ENCODE measurements around the gene USPL1. TPM values are rescaled to one million over a fixed set of nuclear protein-coding genes. Genes with fewer than 3 reads are reported as not detected.

Gene USPL1
- total and polyA plus RNA-seq, 4 donors: 4.1 to 13.0 (median 8.2) TPM

DNA sequence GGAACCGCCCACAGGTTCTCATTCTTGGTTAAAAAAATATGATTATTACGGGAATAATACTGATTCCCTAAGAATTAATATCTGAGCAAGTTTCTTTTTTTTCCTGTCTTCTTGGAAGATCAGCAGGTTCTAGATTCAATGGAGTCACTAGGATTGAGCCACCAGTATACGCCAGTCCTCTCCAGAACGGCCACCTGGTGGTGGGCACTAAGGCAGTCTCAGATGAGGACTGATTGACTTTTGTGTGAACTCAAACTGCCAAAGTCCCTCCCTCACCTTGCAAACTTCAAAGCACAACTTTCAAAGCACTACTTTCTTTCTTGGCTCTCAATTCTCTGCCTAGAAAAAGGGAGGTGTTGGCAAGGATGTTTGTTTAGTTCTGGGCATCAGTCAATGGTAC, 84.3 kb downstream of the USPL1 start (continued):
- TF ChIP-seq, protein P1, sequence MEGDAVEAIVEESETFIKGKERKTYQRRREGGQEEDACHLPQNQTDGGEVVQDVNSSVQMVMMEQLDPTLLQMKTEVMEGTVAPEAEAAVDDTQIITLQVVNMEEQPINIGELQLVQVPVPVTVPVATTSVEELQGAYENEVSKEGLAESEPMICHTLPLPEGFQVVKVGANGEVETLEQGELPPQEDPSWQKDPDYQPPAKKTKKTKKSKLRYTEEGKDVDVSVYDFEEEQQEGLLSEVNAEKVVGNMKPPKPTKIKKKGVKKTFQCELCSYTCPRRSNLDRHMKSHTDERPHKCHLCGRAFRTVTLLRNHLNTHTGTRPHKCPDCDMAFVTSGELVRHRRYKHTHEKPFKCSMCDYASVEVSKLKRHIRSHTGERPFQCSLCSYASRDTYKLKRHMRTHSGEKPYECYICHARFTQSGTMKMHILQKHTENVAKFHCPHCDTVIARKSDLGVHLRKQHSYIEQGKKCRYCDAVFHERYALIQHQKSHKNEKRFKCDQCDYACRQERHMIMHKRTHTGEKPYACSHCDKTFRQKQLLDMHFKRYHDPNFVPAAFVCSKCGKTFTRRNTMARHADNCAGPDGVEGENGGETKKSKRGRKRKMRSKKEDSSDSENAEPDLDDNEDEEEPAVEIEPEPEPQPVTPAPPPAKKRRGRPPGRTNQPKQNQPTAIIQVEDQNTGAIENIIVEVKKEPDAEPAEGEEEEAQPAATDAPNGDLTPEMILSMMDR (IDR thresholded peaks at IDR 0.05; ENCODE audit: low read depth, low read length, missing input control): no peak
- TF ChIP-seq, protein P2, sequence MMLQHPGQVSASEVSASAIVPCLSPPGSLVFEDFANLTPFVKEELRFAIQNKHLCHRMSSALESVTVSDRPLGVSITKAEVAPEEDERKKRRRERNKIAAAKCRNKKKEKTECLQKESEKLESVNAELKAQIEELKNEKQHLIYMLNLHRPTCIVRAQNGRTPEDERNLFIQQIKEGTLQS (IDR thresholded peaks at IDR 0.05): no peak

DNA sequence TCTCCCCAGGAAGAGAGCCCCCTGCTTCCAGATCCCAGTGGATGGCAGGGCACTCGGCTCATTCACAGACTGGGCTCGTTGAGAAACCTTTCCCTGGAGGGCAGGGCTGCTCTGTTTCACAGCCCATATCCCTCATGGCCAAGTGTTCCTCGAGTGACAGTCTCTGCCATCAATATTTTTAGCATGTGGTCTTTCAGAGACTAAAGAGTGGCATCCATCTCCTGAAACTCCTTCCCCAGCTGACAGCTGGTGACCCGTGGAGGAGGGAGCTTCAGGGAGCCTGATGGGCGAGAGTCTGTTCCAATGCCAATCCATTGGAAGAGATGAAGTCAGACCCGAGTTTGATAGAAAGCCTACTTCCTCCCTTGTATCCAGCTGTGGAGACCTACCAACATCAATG, 86.9 kb downstream of the USPL1 start:
- 76% methylated on average over 6 of the region's 6 CpGs for WGBS
- Histone ChIP-seq H3K27me3 (ENCODE audit: control insufficient read depth in 4 of 4, insufficient read depth in 4 of 4, low read length in 3 of 4) (no peaks in the 10 kb centered on the region), H3K36me3 (ENCODE audit: control insufficient read depth in 4 of 4, insufficient read depth in 3 of 4, low read depth in 1 of 4, low read length in 3 of 4) (no peaks in the 10 kb centered on the region), H3K9me3 (ENCODE audit: control insufficient read depth in 4 of 4, low read length in 3 of 4) (no peaks in the 10 kb centered on the region), H3K27ac (ENCODE audit: low read depth in 1 of 2, low read length in 2 of 2) (no peak overlapping the region), H3K9ac (ENCODE audit: low read depth in 1 of 2, low read length in 2 of 2) (no peak overlapping the region), H3K4me1 (ENCODE audit: control insufficient read depth in 4 of 4, insufficient read depth in 4 of 4, low read length in 3 of 4) (no peaks in the 10 kb centered on the region), H3K4me3 (ENCODE audit: low read depth in 1 of 3, low read length in 3 of 3) (no peak overlapping the region)
- TF ChIP-seq, protein P1 (IDR thresholded peaks at IDR 0.05; ENCODE audit: low read depth, low read length, missing input control): no peak
- TF ChIP-seq HNF4A (conservative IDR thresholded peaks at IDR 0.05) (no peak), FOXA2 (IDR thresholded peaks at IDR 0.05) (no peak), FOXA1 (IDR thresholded peaks at IDR 0.05) (no peak), NR2F2 (IDR thresholded peaks at IDR 0.05) (no peak), TAF1 (conservative IDR thresholded peaks at IDR 0.05) (no peak), RAD21 (IDR thresholded peaks at IDR 0.05) (no peak), JUND (IDR thresholded peaks at IDR 0.05) (no peak), YY1 (IDR thresholded peaks at IDR 0.05) (no peak), RXRA (IDR thresholded peaks at IDR 0.05) (no peak)
- TF ChIP-seq, protein P3, sequence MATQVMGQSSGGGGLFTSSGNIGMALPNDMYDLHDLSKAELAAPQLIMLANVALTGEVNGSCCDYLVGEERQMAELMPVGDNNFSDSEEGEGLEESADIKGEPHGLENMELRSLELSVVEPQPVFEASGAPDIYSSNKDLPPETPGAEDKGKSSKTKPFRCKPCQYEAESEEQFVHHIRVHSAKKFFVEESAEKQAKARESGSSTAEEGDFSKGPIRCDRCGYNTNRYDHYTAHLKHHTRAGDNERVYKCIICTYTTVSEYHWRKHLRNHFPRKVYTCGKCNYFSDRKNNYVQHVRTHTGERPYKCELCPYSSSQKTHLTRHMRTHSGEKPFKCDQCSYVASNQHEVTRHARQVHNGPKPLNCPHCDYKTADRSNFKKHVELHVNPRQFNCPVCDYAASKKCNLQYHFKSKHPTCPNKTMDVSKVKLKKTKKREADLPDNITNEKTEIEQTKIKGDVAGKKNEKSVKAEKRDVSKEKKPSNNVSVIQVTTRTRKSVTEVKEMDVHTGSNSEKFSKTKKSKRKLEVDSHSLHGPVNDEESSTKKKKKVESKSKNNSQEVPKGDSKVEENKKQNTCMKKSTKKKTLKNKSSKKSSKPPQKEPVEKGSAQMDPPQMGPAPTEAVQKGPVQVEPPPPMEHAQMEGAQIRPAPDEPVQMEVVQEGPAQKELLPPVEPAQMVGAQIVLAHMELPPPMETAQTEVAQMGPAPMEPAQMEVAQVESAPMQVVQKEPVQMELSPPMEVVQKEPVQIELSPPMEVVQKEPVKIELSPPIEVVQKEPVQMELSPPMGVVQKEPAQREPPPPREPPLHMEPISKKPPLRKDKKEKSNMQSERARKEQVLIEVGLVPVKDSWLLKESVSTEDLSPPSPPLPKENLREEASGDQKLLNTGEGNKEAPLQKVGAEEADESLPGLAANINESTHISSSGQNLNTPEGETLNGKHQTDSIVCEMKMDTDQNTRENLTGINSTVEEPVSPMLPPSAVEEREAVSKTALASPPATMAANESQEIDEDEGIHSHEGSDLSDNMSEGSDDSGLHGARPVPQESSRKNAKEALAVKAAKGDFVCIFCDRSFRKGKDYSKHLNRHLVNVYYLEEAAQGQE (IDR thresholded peaks at IDR 0.05): no peak
- TF ChIP-seq, protein P2 (IDR thresholded peaks at IDR 0.05): no peak
- TF ChIP-seq, protein P4, sequence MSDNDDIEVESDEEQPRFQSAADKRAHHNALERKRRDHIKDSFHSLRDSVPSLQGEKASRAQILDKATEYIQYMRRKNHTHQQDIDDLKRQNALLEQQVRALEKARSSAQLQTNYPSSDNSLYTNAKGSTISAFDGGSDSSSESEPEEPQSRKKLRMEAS (IDR thresholded peaks at IDR 0.05): no peak
- TF ChIP-seq, protein P5, sequence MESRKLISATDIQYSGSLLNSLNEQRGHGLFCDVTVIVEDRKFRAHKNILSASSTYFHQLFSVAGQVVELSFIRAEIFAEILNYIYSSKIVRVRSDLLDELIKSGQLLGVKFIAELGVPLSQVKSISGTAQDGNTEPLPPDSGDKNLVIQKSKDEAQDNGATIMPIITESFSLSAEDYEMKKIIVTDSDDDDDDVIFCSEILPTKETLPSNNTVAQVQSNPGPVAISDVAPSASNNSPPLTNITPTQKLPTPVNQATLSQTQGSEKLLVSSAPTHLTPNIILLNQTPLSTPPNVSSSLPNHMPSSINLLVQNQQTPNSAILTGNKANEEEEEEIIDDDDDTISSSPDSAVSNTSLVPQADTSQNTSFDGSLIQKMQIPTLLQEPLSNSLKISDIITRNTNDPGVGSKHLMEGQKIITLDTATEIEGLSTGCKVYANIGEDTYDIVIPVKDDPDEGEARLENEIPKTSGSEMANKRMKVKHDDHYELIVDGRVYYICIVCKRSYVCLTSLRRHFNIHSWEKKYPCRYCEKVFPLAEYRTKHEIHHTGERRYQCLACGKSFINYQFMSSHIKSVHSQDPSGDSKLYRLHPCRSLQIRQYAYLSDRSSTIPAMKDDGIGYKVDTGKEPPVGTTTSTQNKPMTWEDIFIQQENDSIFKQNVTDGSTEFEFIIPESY (IDR thresholded peaks at IDR 0.05): no peak
- no peak for DNase-seq (ENCODE audit: low spot score)

Data from liver (tissue), 9 donors.